ENCODE measurements around the gene SLIT3.

SLIT3 gene

DNA sequence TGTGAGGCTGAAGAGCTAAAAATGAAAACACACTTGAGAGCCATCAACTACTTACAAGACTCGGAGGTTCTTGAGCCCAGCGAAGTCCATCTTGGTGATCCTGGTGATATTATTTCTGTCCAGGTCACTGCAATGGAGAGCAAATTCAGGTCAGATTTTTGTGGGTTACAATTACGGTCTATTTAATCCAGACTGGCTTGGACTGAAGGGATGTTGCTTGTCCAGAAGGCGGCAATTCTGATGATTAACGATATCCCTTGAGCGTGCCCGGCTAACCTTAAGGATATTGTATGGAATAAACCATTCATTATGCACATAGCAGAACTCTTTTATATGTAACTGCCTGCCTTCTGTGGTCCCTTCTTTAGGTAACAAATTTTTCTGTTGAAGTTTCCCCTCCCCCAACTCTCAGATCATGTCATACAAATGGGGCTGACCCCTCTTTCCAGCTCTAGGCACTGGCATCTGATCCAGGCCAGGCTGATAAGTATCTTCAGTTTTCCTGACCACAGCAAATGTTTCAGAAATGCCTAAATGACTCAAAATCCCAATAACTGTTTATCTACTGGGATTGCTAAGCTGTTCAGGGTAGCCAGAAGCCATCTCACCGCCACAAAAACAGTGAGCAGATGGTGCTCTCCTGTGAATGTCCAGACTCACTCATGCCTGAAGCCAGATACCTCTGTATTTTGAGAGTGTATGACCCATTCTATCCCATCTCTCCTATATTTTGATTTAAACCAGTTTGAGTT, 49.4 kb downstream of the SLIT3 start:
- ChIA-PET POLR2A (no interaction called here), CTCF (no interaction called here)

DNA sequence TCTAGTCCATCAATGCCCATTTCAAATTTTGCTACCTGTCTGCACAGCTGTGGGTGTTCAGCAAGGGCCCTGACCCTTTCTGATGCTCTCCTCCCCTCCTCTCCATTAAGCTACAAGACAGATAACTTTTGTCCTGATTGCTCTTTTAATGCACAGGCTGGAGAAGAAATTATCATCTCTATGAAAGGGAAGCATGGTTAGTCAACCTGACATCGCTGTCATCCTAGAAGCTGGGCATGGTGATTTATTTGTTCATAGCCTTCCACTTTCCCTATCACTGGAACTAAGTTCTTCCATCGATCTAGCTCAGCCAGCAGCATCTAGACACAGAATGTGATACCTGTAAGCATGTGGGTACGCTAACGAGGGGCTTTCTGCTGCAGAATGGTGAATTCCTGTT, 50.1 kb downstream of the SLIT3 start:
- no peak for TF ChIP-seq KLF1 (tag by site-specific recombination; IDR thresholded peaks at IDR 0.05)
- TF ChIP-seq ZNF221 (tag by site-specific recombination; IDR thresholded peaks at IDR 0.05; ENCODE audit: borderline replicate concordance), result no peak
- Histone ChIP-seq H3K36me3 (ENCODE audit: control insufficient read depth in 2 of 2, insufficient read depth in 1 of 2, low read length in 2 of 2) (peaks cover 0 to 3% of the 10 kb centered on the region in 2 experiments; a peak in 1 of 3 replicates), H3K27ac (ENCODE audit: extremely low read depth, low read depth, low read length) (no peak overlapping the region), H3K4me3 (ENCODE audit: low read depth, low read length) (no peak overlapping the region), H3K9me3 (ENCODE audit: control insufficient read depth, insufficient read depth, low read depth, low read length) (no peaks in the 10 kb centered on the region), H3K4me1 (ENCODE audit: control insufficient read depth, insufficient read depth, low read length) (no peaks in the 10 kb centered on the region)
- POLR2A ChIA-PET, result no interaction called here
- CTCF ChIA-PET, result interaction anchor here (0.7 to 0.9 kb wide), 2 partner anchors 52 to 342 kb away, joined by 3 read pairs; no protein-coding TSS in a partner anchor

More for the DNA sequence above, 49.4 kb downstream of the SLIT3 start:
- TF ChIP-seq ZNF843 (tag by site-specific recombination; IDR thresholded peaks at IDR 0.05) (no peak), ZNF274 (IDR thresholded peaks at IDR 0.05; ENCODE audit: low read length) (no peak), ZNF274 (tag by site-specific recombination; IDR thresholded peaks at IDR 0.05; ENCODE audit: borderline replicate concordance) (no peak), ZNF585B (tag by site-specific recombination; IDR thresholded peaks at IDR 0.05) (no peak), YY1 (tag by site-specific recombination; IDR thresholded peaks at IDR 0.05) (no peak), ZNF433 (tag by site-specific recombination; IDR thresholded peaks at IDR 0.05; ENCODE audit: low read depth) (no peak), ZBTB48 (tag by site-specific recombination; IDR thresholded peaks at IDR 0.05) (no peak), ZNF624 (tag by site-specific recombination; IDR thresholded peaks at IDR 0.05) (no peak), ZNF335 (tag by site-specific recombination; conservative IDR thresholded peaks at IDR 0.05) (no peak)
- TF ChIP-seq, protein P1, sequence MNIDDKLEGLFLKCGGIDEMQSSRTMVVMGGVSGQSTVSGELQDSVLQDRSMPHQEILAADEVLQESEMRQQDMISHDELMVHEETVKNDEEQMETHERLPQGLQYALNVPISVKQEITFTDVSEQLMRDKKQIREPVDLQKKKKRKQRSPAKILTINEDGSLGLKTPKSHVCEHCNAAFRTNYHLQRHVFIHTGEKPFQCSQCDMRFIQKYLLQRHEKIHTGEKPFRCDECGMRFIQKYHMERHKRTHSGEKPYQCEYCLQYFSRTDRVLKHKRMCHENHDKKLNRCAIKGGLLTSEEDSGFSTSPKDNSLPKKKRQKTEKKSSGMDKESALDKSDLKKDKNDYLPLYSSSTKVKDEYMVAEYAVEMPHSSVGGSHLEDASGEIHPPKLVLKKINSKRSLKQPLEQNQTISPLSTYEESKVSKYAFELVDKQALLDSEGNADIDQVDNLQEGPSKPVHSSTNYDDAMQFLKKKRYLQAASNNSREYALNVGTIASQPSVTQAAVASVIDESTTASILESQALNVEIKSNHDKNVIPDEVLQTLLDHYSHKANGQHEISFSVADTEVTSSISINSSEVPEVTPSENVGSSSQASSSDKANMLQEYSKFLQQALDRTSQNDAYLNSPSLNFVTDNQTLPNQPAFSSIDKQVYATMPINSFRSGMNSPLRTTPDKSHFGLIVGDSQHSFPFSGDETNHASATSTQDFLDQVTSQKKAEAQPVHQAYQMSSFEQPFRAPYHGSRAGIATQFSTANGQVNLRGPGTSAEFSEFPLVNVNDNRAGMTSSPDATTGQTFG (tag by site-specific recombination; IDR thresholded peaks at IDR 0.05; ENCODE audit: borderline replicate concordance), result no peak
- TF ChIP-seq, protein P2, sequence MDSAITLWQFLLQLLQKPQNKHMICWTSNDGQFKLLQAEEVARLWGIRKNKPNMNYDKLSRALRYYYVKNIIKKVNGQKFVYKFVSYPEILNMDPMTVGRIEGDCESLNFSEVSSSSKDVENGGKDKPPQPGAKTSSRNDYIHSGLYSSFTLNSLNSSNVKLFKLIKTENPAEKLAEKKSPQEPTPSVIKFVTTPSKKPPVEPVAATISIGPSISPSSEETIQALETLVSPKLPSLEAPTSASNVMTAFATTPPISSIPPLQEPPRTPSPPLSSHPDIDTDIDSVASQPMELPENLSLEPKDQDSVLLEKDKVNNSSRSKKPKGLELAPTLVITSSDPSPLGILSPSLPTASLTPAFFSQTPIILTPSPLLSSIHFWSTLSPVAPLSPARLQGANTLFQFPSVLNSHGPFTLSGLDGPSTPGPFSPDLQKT (IDR thresholded peaks at IDR 0.05; ENCODE audit: borderline replicate concordance, low read depth, low read length), result no peak
- TF ChIP-seq, protein P3, sequence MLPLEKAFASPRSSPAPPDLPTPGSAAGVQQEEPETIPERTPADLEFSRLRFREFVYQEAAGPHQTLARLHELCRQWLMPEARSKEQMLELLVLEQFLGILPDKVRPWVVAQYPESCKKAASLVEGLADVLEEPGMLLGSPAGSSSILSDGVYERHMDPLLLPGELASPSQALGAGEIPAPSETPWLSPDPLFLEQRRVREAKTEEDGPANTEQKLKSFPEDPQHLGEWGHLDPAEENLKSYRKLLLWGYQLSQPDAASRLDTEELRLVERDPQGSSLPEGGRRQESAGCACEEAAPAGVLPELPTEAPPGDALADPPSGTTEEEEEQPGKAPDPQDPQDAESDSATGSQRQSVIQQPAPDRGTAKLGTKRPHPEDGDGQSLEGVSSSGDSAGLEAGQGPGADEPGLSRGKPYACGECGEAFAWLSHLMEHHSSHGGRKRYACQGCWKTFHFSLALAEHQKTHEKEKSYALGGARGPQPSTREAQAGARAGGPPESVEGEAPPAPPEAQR (tag by site-specific recombination; IDR thresholded peaks at IDR 0.05), result no peak
- H3K4me1 ChIP-seq (ENCODE audit: control insufficient read depth, insufficient read depth, low read length), result no peaks in the 10 kb centered on the region
- peaks cover 0 to 3% of the 10 kb centered on the region in 2 experiments; a peak in 1 of 3 replicates for H3K36me3 ChIP-seq (ENCODE audit: control insufficient read depth in 2 of 2, insufficient read depth in 1 of 2, low read length in 2 of 2)
- no peak overlapping the region for H3K4me3 ChIP-seq (ENCODE audit: low read depth, low read length)
- no peaks in the 10 kb centered on the region for H3K9me3 ChIP-seq (ENCODE audit: control insufficient read depth, insufficient read depth, low read depth, low read length)
- H3K27ac ChIP-seq (ENCODE audit: extremely low read depth, low read depth, low read length), result no peak overlapping the region

DNA sequence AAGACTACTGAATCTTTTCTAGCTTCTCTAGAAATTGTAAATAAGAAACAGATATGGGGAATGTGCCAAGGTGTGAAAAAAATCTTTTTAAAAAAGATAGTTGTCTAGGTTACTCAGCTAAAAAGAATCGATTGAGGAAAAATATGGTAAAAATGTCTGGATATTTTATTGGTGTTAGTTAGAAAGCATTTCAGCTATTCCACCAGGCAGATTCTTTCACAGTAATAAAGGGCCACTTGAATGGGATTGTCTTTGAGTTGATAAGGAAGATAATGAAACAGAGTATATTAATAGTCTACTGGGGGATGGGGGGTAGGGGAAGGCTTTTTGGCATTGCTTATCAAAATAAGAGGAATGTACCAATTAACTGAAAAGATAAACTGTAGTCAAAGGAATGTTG, 51.9 kb downstream of the SLIT3 start:
- H3K27ac ChIP-seq (ENCODE audit: extremely low read depth, low read depth, low read length), result no peak overlapping the region
- no peaks in the 10 kb centered on the region for H3K9me3 ChIP-seq (ENCODE audit: control insufficient read depth, insufficient read depth, low read depth, low read length)
- peaks cover 0 to 3% of the 10 kb centered on the region in 2 experiments; a peak in 1 of 3 replicates for H3K36me3 ChIP-seq (ENCODE audit: control insufficient read depth in 2 of 2, insufficient read depth in 1 of 2, low read length in 2 of 2)
- ChIA-PET CTCF (no interaction called here), POLR2A (no interaction called here)
- TF ChIP-seq WT1 (tag by site-specific recombination; IDR thresholded peaks at IDR 0.05) (no peak), GLIS2 (tag by site-specific recombination; IDR thresholded peaks at IDR 0.05) (no peak)
- no peak overlapping the region for H3K4me3 ChIP-seq (ENCODE audit: low read depth, low read length)
- no peaks in the 10 kb centered on the region for H3K4me1 ChIP-seq (ENCODE audit: control insufficient read depth, insufficient read depth, low read length)
